Heart left ventricle (tissue), 16 donors: ENCODE data around the gene PEMT. TPM values are rescaled to one million over a fixed set of nuclear protein-coding genes. Genes with fewer than 3 reads are reported as not detected.
"Not testable (repeated sequence)": the region's sequence is repeated elsewhere in the genome, so short reads cannot be mapped to it uniquely, and the experiment has no call there.

Source experiments
- ATAC-seq, 4 donors: fragments of 200-7000 bp; cut with Tn5 transposase; one replicate each; pipeline ENCODE4 v1.9.1; 2020 to 2022; ENCODE audit warnings: moderate library complexity in 4 of 4, mild to moderate bottlenecking in 3 of 4, moderate number of reproducible peaks in 1 of 4
- DNase-seq, 5 donors: peaks; one replicate each; pipeline ENCODE4 v3.0.0-alpha.2; 2020
- H3K27ac ChIP-seq, 12 donors: fragments of 200-600 bp; sonication (generic) in 4 of 12; one replicate each; pipeline versions ENCODE4 v1.5.0 to v1.8.0; 2016 to 2022; ENCODE audit warnings: mild to moderate bottlenecking in 2 of 12
- H3K27me3 ChIP-seq, 9 donors: fragments of 200-600 bp; sonication (generic) in 2 of 9; one replicate each; pipeline versions ENCODE4 v1.5.1 to v1.8.0; 2016 to 2022; ENCODE audit warnings: mild to moderate bottlenecking in 3 of 9
- H3K36me3 ChIP-seq, 9 donors: fragments of 200-600 bp; sonication (generic) in 2 of 9; one replicate each; pipeline versions ENCODE4 v1.5.0 to v1.8.0; 2018 to 2022; ENCODE audit warnings: mild to moderate bottlenecking in 2 of 9
- H3K4me1 ChIP-seq, 12 donors: fragments of 200-600 bp; sonication (generic) in 4 of 12; one replicate each; pipeline versions ENCODE4 v1.5.0 to v1.8.0; 2016 to 2022; ENCODE audit warnings: mild to moderate bottlenecking in 3 of 12
- H3K4me3 ChIP-seq, 12 donors: fragments of 200-600 bp; sonication (generic) in 4 of 12; one replicate each; pipeline versions ENCODE4 v1.5.0 to v1.8.0; 2017 to 2022; ENCODE audit warnings: mild to moderate bottlenecking in 9 of 12, moderate library complexity in 4 of 12
- H3K9me3 ChIP-seq, 12 donors: fragments of 200-600 bp; sonication (generic) in 4 of 12; one replicate each; pipeline versions ENCODE4 v1.5.0 to v1.8.0; 2016 to 2022; ENCODE audit warnings: mild to moderate bottlenecking in 1 of 12
- POLR2A ChIP-seq, 2 donors: fragments of 450-650 bp; IDR thresholded peaks; one replicate each; pipeline ENCODE4 v1.6.1; 2017; ENCODE audit warnings: antibody characterized with exemption in 2 of 2, mild to moderate bottlenecking in 2 of 2, moderate library complexity in 2 of 2
- WGBS, 4 donors: extraction: QIAGEN DNeasy Blood & Tissue Kit in 2 of 4; methylation state at CpG; one replicate each; pipeline versions ENCODE4 v1.1.5 to v1.1.7; 2013 to 2018; 5-methylcytosine and 5-hydroxymethylcytosine counted together
- intact Hi-C, 10 donors: fragments of 100-400 bp; cut with DNase I; formaldehyde crosslinking; loops; one replicate each; pipeline versions ENCODE4 v1.11.1 to v1.14.2; 2022
- polyA plus RNA-seq, 2 donors: library from polyadenylated mRNA; stranded (reverse); fragments of 200-250 nt; gene quantifications; one replicate each; pipeline ENCODE4 v1.2.3, GENCODE V29; 2013
- total RNA-seq, 9 donors: library from RNA; depleted of rRNA in 2 of 9; stranded (reverse); fragments of >200 nt in 2 of 9; fragmentation: NEBNext Ultra II Directional in 3 of 9; extraction: Animal tissue kit (Norgen Biotek cat#: 25700) in 3 of 9; gene quantifications; one replicate each; pipeline versions ENCODE4 v1.1.0 to v1.2.4, GENCODE V29; 2016 to 2023
- TF ChIP-seq, protein P1 (sequence below), 12 donors: fragments of 200-600 bp; sonication (generic) in 4 of 12; IDR thresholded peaks; one replicate each; pipeline versions ENCODE4 v1.5.0 to v1.8.0; 2018 to 2022; ENCODE audit warnings: antibody characterized with exemption in 12 of 12, mild to moderate bottlenecking in 5 of 12
- donor health status: ischemic (EF 13 %, LVEDD 7.1; RV severe dilation, severe dysfunction).
- donor health status: healthy with polysubstance abuse.
- donor health status: DM: no; HTN: yes; CAD: no.
- donor health status: DM: no; HTN: no; CAD: no.
- donor health status: ischemic (EF 25% LVEDD 6.9; RV normal size, moderate dysfunction).
- donor health status: ischemic (EF 25% LVEDD 5.7; RV mildly dilated, moderate dysfunction).
- donor health status: healthy.
- donor health status: DM: yes; HTN: yes; CAD: no.
- donor health status: ischemic (EF 35%, LVEDD 5.7; RV mildly dilated, moderate dysfunction).
- donor health status: nonischemic (EF 11% LVEDD 7.7; RV severe dilation, severe dysfunction).
- donor health status: DM: yes; HTN: yes; CAD: no.
- donor health status: PGD.
- donor health status: ischemic (EF 29% LVEDD 5.4; RV normal size, mild dysfunction).
- donor health status: nonischemic (EF 23%, LVEDD 6.1; RV moderate dilation, normal function).

The PEMT gene
- total and polyA plus RNA-seq, 11 donors: 15.7 to 42.2 (median 25.4) TPM

DNA sequence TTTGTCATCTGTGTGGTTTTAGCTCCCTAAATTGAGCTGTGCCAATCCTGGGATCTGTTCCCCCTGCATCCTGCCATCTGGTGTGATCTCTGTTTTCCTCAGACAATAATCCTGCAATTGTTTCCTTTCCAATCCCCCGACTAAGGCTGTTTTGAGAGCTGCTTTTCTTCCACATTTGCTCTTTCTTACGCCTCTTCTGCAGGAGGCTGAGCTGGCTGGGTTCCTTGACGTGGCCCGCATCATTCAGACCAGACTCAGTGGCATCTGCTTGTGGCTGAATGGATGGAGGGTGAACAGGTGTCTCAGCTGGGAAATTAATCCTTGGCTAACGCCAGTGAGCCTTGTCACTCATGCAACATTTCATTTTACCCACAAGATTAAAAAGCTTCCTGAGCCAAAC, 124.5 kb downstream of the PEMT start:
- Histone ChIP-seq H3K27me3 (peaks cover 0 to 7% (median 0%) of the 10 kb centered on the region in 9 donors), H3K36me3 (no peaks in the 10 kb centered on the region), H3K4me3 (no peak overlapping the region), H3K27ac (no peak overlapping the region), H3K9me3 (peaks cover 0 to 3% (median 0%) of the 10 kb centered on the region in 12 donors), H3K4me1 (peaks cover 0 to 7% (median 0%) of the 10 kb centered on the region in 12 donors)
- DNase-seq (no peak), ATAC-seq (no peak)
- TF ChIP-seq POLR2A (IDR thresholded peaks at IDR 0.05): no peak
- TF ChIP-seq, protein P1, sequence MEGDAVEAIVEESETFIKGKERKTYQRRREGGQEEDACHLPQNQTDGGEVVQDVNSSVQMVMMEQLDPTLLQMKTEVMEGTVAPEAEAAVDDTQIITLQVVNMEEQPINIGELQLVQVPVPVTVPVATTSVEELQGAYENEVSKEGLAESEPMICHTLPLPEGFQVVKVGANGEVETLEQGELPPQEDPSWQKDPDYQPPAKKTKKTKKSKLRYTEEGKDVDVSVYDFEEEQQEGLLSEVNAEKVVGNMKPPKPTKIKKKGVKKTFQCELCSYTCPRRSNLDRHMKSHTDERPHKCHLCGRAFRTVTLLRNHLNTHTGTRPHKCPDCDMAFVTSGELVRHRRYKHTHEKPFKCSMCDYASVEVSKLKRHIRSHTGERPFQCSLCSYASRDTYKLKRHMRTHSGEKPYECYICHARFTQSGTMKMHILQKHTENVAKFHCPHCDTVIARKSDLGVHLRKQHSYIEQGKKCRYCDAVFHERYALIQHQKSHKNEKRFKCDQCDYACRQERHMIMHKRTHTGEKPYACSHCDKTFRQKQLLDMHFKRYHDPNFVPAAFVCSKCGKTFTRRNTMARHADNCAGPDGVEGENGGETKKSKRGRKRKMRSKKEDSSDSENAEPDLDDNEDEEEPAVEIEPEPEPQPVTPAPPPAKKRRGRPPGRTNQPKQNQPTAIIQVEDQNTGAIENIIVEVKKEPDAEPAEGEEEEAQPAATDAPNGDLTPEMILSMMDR (IDR thresholded peaks at IDR 0.05): no peak
- 72 to 77% (median 76%) methylated on average over 5 of the region's 5 CpGs for WGBS, 4 donors
- intact Hi-C loops: no loop called here

DNA sequence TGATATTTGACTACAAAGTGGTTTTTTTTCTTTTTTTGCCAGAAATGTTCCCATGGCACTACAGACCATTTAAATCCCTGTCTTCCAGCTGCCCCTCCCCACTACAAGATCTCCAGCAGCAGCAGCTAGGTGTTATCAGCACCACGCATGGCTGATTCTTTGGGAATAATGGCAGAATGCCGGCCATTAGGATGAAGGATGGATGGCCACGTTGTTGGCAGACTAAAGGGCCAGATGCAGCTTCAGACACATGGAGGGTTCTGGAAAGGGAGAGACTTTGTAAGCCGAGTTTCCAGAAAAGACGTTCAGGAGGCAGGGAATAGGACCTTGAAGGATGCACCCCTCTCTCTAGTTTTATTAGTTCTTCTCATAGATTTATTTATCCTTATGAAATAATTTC, 125.0 kb downstream of the PEMT start:
- ATAC-seq (no peak), DNase-seq (no peak)
- H3K27ac ChIP-seq: no peak overlapping the region
- H3K36me3 ChIP-seq: no peaks in the 10 kb centered on the region
- intact Hi-C loops: no loop called here
- WGBS, 4 donors: 50 to 61% (median 58%) methylated on average over 5 of the region's 5 CpGs
- H3K27me3 ChIP-seq: peaks cover 0 to 7% (median 0%) of the 10 kb centered on the region in 9 donors
- peaks cover 0 to 3% (median 0%) of the 10 kb centered on the region in 12 donors for H3K9me3 ChIP-seq
- TF ChIP-seq, protein P1 (IDR thresholded peaks at IDR 0.05): no peak
- H3K4me3 ChIP-seq: no peak overlapping the region
- H3K4me1 ChIP-seq: peaks cover 0 to 7% (median 0%) of the 10 kb centered on the region in 12 donors

DNA sequence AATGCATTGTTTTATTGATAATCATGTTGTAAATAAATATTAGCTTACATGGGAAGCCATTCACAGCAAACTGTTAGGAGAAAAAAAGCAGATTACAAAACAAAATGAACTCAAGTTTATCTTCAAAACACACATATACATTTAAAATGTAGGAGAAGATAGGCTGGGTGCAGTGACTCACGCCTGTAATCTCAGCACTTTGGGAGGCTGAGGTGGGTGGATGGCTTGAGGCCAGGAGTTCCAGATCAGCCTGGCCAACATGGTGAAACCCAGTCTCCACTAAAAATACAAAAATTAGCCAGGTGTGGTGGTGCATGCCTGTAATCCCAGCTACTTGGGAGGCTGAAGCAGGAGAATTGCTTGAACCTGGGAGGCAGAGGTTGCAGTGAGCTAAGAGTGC, 125.6 kb downstream of the PEMT start:
- H3K36me3 ChIP-seq, H3K4me1 ChIP-seq, H3K27ac ChIP-seq, H3K9me3 ChIP-seq, H3K27me3 ChIP-seq, H3K4me3 ChIP-seq, intact Hi-C loops, DNase-seq, ATAC-seq: not testable (repeated sequence)
- WGBS, 4 donors: 57 to 69% (median 63%) methylated on average over 1 of the region's 1 CpG

DNA sequence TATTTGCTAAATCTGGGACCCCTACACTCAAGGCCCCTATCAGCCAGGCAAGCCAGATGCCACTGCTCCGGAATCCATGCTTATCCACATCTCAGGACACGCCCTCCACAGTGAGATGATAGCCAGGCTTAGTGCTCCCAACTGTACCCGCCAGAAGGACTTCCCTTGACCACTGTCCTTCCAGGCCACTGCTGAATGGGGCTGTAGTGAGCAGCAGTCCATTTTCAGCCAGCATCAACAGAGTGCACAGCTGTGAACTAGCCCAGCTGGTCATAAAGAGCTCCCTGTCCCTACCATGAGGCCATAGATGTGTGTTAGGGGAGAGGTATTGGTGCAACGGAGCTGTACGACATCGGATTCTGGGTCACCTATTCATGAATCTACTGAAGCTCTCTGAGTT, 127.7 kb downstream of the PEMT start:
- H3K4me1 ChIP-seq: peaks cover 0 to 6% (median 0%) of the 10 kb centered on the region in 12 donors
- DNase-seq (no peak), ATAC-seq (no peak)
- TF ChIP-seq, protein P1 (IDR thresholded peaks at IDR 0.05): no peak
- H3K27me3 ChIP-seq: peaks cover 0 to 4% (median 0%) of the 10 kb centered on the region in 9 donors
- H3K4me3 ChIP-seq: no peak overlapping the region
- H3K27ac ChIP-seq: no peak overlapping the region
- no peaks in the 10 kb centered on the region for H3K36me3 ChIP-seq
- intact Hi-C loops: no loop called here
- H3K9me3 ChIP-seq: peaks cover 0 to 3% (median 0%) of the 10 kb centered on the region in 12 donors
- 68 to 83% (median 74%) methylated on average over 3 to 6 of the region's 6 CpGs for WGBS, 4 donors
